Limb (tissue), 2 donors: ENCODE data around the gene ZMYND12.

Source experiments
- DNase-seq, 2 donors: peaks; one replicate each; pipeline ENCODE4 v3.0.0-alpha.2; 2016; ENCODE audit errors: extremely low spot score in 2 of 2

The ZMYND12 gene

DNA sequence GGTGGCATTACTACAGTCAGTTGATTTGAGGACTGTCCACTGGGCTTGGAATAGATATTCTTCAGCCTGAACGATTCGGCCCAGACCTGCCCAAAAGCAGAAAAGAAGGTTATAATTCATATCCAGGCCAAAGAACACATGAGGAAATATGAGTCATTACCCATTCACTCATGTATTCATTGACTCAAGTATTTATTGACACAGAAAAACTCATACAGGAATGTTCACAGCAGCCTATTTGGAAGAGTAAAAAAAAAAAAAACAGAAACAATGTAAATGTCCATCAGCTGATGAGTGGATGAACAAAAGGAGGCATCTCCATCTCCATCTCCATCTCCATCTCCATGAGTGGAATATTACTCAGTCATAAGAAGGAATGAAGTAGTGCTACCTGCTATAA, 15.9 kb downstream of the ZMYND12 start:
- no peak for DNase-seq

DNA sequence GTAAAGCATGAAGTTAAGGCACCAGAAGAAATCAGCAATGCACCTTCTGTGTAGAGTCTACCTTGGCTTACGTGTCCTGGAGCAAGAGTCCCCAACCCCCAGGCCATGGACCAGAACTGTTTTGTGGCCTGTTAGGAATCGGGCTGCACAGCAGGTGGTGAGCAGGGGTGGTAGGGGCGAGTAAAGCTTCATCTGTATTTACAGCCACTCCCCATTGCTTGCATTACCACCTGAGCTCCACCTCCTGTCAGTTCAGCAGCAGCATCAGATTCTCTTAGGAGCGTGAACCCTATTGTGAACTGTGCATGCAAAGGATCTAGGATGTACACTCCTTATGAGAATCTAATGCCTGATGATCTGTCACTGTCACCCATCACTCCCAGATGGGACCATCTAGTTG, 21.5 kb downstream of the ZMYND12 start:
- DNase-seq = no peak

DNA sequence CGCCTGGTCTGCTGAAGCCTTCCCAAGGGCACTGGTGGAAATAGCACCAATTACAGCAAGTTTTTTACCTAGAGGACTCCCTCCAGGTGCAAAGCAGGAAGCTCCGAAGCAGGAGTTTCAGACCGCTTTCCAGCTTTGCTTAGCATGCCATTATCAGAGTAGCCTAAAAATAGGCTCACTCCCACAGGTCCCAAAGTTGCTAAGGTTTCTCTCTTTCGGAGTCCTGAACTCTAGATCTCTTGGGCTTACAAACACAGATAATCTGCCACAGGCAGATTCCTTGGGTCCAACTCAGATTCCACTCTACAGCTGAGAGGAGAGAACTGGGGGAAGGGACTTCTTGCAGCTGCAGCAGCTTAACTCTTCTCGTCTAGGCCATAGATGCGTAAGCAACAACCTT, 22.5 kb downstream of the ZMYND12 start:
- no peak for DNase-seq

DNA sequence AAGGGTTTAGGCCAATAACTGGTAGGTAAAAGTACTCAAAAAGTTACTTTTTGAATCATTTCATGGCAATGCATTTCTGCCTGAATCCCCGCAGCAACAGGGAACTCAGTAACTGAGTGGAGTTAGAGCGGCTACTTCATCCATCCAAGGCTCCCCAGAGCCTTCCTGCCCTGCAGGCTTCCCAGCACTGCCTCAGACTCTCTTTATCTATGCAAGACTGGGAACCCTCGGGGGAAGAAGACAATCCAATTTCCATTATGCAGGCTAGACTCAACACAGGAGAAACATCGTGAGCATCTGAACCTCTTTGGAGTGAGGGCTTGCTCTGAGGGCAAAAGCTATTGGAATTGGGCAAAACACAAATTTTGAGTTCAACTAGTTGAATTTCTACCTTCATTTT, 23.1 kb downstream of the ZMYND12 start:
- DNase-seq = no peak

DNA sequence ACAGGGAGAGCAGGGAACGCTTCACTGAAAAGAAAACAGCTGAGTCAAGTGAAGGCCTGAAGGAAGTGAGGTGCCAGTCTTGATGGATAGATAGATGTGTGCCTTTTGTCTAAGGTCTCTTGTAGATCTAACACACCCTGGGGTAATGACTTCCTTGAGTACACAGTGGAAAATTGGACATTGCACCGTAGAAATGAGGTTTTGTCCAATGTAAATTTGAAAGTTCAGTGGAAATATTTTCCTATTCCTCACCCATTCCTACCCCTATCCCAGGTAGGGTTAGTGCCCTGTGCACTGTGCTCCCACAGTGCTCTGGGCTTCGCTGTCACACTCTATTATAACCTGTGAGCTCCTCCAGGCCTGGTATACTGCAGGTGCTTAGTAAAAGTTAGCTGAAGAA, 24.3 kb downstream of the ZMYND12 start:
- no peak for DNase-seq

DNA sequence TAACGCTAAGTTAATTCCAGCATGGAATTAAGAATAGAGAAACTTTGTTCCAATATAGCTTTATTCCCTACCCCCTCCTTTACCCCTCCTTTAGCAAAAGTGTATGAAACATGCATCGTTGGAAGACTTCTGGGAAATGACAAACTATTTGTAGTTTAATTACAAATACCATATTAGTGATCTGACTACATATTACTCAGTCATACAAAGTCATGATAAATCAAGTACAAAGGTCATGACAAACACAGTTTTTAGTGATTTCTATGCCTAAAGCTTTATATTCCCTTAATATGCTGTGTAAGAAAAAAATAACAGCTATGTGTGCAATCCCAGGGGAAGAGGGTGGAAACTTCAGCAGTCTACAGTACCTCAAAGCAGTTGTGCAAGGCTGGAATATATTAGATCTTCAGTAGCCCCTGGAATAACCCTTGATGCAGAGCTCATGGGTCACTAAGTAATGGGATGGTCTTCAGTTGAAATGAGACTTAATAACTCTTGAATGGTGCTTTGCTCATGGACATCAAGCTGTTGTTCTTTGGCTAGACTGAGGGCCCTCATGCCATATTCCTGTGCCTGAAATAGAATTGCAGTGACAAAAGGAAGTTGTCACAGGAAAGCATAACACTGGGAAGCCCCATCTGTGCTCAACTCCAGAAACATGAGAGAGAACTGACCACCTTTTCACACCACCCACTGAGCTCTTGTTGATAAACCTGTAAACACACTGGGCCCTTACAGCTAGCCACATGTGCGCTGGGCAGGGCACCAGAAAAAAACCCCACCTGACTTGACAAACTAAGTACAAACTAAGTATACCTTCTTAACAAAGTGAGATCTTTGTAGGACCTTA, 25.3 kb downstream of the ZMYND12 start:
- no peak for DNase-seq

DNA sequence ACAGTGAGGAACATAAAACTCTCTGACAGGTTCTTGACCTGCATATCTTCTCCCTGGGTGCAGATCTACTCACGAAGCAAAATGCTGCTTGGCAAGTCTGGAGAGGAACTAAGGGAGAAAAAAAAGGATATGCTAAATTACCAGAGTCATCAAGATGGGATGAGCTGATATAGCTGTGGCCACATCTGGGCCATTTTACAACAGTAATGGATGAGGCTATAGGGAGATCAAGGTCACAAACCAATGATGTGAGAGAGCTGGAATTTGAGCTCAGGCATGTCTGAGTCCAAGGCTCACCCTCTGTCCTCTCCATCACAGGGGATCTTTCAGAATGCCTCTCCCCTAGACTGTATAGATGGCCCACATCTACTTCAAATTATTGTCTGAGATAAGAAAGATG, 26.2 kb downstream of the ZMYND12 start:
- DNase-seq = no peak

DNA sequence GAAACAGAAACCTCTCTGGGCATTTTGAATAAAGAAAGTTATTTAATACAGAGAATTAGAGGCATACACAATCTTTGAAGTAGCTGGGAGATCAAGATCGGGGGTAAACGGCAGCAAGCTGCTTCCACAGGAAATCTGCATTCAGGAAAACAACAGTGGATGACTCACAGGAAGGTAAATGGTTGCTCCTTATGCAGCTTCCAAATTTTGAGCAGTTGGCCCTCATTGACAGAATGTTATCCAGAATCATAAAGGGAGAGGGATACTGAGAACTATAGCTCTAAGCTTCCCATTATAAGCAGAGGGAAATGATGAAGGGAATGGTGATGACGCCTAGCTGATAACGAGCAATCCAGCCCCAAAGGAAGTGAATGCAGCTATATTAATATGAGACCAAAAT, 28.6 kb downstream of the ZMYND12 start:
- DNase-seq = no peak

DNA sequence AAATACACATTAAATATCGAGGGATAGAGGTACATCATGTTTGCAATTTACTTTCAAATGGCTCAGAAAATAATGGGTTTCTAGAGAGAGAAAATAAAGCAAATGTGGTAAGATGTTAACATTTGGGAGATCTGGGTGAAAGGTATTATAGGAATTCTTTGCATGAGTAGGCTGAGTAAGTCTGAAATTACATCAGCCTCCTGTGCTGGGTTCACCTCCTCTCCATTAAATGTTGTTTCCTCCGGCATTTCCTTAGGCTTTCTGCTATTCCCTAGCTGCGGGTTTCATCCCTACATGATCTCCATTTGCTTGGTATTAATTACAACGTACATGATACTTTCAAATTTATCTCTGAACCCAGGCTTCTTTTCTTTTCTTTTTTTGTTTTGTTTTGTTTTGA, 31.6 kb downstream of the ZMYND12 start:
- DNase-seq = no peak

DNA sequence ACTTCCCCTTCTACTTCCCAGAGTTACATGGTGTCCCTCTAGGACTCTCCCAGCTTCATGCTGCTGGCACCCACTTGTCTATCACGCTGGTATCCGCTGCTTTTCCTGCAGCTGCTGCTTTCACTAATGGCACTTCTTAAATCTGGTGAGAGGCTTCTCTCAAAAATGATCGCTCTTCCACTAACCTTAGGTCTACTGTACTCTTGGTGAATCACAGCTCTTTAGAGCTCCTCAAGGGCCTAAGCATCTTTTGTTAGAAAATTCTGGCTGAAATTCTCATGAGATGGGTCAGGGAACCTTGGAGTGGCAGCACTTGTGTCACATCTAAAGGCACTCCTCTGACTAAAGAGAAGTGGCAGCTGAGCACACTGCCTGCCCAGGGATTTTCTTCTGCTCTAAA, 32.1 kb downstream of the ZMYND12 start:
- DNase-seq = no peak

DNA sequence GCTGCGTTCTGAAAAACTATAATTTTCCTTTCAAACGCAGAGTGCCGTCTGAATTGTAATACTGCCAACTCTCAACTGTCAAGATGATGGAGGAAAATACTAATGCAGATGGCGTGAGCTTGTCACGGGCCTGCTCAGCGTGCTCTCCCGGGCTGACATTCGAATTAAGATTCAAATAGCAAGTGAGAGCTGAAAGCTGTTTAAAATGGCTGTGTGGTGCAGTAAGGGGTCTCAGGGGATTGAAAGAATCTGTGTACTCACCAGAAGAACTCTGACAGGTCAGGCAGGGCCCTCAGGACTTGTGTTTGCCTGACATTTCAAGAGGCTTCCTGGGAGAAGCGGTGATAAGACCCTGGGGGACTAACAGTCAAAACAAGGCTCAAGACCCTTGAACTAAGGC, 33.1 kb downstream of the ZMYND12 start:
- DNase-seq = peak in 1 of 2 donors; percentile 31

DNA sequence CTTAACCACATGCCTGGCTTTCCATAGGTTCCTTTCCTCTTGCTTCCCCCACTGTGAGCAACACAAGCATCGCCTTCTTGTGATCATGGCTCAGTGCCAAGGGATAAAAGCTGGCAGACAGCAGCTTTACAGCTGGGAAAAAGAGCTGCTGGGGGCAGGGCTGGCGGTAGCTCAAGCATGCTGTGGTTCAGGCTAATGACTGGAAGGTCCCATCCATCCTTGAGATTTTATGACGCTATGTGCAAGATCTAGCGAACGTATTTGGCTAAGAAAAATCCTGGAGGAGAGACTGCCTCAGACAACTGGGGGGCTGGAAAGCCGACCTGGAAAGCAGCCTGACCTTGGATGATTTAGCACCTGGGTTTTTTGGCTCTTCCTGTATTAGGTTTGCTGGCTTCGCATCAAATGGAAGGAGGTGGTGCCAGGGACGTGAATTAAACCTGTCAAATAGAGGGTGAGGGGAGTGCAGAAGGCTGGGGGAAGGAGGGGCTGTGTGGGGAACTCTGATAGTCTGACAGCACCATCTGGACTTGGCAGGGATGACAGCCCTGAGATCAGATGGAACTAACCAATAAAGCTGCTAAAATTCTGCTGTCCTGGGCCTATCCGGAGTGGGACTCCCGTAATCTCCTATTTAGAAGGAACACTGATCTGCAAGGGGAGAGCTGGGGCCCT, 34.8 kb downstream of the ZMYND12 start:
- DNase-seq = peak; percentile 89 to 90

DNA sequence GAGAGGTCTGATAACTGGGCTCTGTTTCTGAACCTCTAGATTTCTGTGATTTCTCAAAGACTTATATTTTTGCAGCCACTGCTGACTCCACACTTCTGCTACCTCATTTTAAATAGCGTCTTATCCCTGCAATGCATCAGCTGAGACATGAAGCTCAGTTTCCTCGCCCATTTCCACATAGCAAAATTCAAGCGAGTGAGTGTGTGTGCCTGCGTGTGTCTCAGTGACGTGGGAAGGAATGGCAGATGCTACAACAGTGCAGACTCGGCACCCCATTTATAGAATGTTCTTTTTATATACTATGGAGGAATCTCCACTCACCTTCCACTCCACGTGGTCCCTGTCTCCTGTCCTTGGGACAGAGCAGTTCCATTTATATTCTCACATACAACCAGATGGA, 35.7 kb downstream of the ZMYND12 start:
- DNase-seq = peak in 1 of 2 donors; percentile 28

DNA sequence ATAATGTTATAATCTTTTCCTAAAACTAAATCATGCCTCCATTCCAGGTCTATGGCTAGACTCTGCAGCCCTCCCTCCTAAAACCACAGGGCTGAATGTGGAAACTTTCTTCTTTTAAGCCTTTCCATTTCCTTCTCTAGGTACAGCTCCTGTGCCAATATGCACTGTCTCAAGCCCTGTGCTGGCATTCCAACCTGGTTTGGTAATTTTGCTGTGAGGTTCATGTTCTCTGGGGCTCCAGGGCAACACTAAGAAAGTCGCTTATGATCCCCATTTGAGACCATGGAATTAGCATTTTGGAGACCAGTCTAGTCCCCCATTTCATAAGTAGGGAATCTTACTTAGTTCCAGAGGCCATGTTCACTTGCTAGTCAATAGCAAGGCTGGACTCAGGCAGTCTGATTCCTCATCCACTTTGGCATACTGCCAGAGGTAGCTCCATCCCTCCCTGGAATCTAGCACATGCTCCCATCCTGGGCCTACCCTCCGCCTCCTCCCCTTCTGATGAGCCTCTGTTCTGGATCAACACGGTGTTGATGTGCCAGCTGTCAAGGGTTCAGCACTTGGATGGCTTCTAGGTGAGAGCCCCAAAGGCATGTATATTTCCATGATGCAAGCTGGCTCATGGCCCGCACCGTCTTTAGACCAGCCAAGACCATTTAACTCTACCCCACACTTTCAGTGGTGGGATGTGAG, 36.5 kb downstream of the ZMYND12 start:
- DNase-seq = peak; percentile 76 to 81

DNA sequence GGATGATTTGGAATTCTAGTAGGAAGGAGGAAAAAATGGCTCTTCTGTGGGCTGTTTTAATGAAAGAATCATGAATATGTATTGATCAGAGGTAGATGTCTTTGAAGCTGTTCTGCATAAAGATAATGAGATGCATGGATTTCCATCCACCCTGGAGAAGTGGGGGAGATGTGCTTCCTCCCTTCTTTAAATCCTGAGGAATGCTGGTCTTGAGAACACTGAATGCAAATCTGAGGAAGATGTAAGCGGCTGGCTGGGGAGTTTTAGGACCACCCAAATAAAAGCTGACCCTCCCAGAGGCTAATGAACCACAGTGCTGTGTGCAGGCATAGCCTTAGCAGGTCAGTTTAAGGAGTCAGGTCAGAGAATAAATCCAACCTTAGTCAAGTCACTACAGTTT, 37.3 kb downstream of the ZMYND12 start:
- no peak for DNase-seq

DNA sequence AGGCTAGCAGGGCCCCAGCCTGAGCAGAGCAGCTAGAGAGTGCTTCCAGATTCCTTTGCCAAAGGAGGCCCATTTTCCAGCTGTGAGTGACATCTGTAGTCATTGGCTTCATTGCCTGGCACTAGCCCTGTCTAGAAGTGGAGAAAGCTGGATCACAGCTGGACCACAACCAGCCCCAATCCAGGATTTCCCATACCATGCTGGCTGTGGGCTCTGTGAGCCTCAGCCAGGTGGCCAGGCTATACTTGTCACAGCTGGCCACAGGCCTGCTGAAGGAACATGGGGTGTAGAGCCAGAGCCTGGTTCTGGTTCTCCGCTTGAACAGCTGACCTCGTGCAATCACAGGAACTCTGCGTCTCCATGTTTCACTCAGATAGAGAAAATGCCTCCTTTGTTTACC, 38.7 kb downstream of the ZMYND12 start:
- DNase-seq = peak in 1 of 2 donors; percentile 42

DNA sequence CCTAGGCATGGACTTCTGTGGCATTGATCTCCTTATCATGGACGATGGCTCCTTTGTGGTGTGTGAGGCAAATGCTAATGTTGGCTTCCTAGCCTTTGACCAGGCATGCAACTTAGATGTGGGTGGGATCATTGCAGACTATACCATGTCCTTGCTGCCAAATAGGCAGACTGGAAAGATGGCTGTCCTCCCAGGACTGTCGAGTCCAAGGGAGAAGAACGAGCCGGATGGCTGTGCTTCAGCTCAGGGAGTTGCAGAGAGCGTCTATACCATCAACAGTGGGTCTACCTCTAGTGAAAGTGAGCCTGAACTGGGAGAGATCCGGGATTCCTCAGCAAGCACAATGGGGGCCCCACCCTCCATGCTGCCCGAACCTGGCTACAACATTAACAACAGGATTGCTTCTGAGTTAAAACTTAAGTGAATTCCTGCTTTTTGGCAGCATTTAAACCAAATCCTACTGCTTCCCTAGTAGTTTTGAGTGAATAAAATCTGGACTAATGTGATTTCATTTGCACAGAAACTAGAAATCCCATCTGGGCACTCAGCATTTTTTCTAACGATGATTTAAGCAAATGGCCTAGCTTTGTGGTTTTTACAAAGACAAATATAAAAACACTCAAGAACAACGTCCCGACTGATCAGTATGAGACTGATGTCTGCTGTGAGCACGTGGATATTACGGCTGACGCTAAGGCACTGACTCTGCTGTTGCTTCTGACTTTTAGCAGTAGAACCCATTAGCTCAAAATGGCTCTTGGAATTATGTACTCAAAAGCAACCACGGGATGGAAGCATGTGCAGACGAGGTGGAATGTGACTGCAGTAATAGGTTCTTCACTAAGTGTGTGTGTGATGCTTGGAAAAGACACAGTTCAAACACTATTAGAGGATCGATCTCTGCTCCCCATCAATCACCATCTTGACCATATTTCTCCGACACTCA, 41.0 kb downstream of the ZMYND12 start:
- DNase-seq = no peak

DNA sequence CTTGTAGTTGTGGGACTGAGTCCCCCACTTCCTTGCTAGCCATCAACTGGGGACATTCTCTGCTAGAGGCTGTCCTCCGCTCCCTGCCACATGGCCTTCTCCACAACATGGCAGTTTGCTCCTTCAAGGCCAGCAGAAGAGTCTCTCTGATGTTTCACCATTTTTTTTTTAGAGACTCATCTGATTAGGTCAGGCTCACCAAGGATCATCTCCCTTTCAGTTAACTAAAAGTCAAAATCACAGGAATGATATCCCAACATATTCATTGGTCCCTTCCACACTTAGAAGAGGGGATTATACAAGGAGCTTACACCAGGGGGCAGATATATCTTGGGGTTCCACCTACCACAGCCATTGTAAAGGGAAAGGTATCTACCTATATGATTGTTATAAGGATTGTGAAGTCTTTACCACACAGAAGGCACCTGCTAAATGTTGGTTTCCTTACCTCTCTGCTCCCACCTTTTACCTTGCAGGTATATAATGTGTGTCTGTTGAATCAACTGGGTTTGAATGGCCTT, 51.9 kb downstream of the ZMYND12 start:
- no peak for DNase-seq

DNA sequence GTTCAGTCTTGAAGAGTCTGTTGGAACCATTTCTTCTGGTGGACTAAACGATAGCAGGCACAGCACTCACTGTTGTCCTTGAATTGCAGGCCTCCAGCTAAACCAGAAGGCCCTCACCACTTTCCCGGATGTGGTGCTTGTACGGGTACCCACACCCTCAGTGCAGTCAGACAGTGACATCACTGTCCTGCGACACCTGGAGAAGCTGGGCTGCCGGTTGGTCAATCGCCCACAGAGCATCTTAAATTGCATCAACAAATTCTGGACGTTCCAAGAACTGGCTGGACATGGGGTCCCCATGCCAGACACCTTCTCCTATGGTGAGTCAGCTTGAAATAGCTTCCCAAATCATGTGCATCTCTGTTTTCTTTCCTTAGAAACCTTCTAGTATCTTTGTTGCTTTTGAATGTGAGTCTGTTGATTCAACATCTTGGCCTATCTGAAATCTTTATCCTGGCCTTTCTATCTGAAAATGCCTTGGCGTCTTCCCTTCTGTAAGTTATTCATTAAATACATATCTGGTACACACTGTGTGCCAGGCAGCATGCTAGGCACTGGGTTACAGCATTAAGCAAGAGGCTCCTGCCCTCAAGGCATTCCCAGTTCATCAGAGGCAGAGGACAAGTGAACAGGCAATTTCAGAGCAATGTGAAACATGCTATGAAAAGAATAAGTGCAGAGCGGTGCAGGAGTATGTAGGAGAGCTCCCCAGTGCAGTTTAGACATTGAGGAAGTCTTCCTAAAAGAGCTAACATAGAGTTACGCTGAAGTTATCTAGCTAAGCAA, 56.3 kb downstream of the ZMYND12 start:
- no peak for DNase-seq
